ENCODE measurements around the gene TSPAN16.

TSPAN16 gene

GRCh38 chr19:11295665-11296245 lies at the start of gene TSPAN16:
TSPAN16 (plus strand) TSS chr19:11296160; CDS start chr19:11296298, 138 bp downstream.
- no peak for DNase-seq (ENCODE audit: low read depth in 2 of 2)

GRCh38 chr19:11246941-11247340 lies 49.0 kb upstream of the TSPAN16 start:
- no peak for DNase-seq (ENCODE audit: low read depth in 2 of 2)

GRCh38 chr19:11247391-11247790 lies 48.6 kb upstream of the TSPAN16 start:
- DNase-seq (ENCODE audit: low read depth in 2 of 2): no peak

GRCh38 chr19:11247934-11248333 lies 48.0 kb upstream of the TSPAN16 start:
- no peak for DNase-seq (ENCODE audit: low read depth in 2 of 2)

GRCh38 chr19:11248852-11249251 lies 47.1 kb upstream of the TSPAN16 start:
- DNase-seq (ENCODE audit: low read depth in 2 of 2): no peak

- no peak for DNase-seq (ENCODE audit: low read depth in 2 of 2)
Observed at GRCh38 chr19:11251217-11251616, 44.7 kb upstream of the TSPAN16 start.

GRCh38 chr19:11251650-11252314 lies 44.2 kb upstream of the TSPAN16 start:
- no peak for DNase-seq (ENCODE audit: low read depth in 2 of 2)

- no peak for DNase-seq (ENCODE audit: low read depth in 2 of 2)
Observed at GRCh38 chr19:11252665-11253355, 43.1 kb upstream of the TSPAN16 start.

GRCh38 chr19:11254666-11255065 lies 41.3 kb upstream of the TSPAN16 start:
- no peak for DNase-seq (ENCODE audit: low read depth in 2 of 2)

- no peak for DNase-seq (ENCODE audit: low read depth in 2 of 2)
Observed at GRCh38 chr19:11256189-11256588, 39.8 kb upstream of the TSPAN16 start.

- no peak for DNase-seq (ENCODE audit: low read depth in 2 of 2)
Observed at GRCh38 chr19:11257846-11258380, 38.0 kb upstream of the TSPAN16 start.

GRCh38 chr19:11260996-11261395 lies 35.0 kb upstream of the TSPAN16 start:
- DNase-seq (ENCODE audit: low read depth in 2 of 2): no peak

GRCh38 chr19:11261431-11261970 lies 34.5 kb upstream of the TSPAN16 start:
- no peak for DNase-seq (ENCODE audit: low read depth in 2 of 2)

- no peak for DNase-seq (ENCODE audit: low read depth in 2 of 2)
Observed at GRCh38 chr19:11261971-11262839, 33.8 kb upstream of the TSPAN16 start, which contains the start of gene DOCK6. DOCK6 (minus strand) TSS chr19:11262524; CDS start chr19:11262440, 84 bp downstream.

- DNase-seq (ENCODE audit: low read depth in 2 of 2): no peak
Observed at GRCh38 chr19:11263726-11264125, 32.2 kb upstream of the TSPAN16 start.

- no peak for DNase-seq (ENCODE audit: low read depth in 2 of 2)
Observed at GRCh38 chr19:11264452-11265176, 31.3 kb upstream of the TSPAN16 start.

- no peak for DNase-seq (ENCODE audit: low read depth in 2 of 2)
Observed at GRCh38 chr19:11265177-11265784, 30.7 kb upstream of the TSPAN16 start.

GRCh38 chr19:11265785-11266236 lies 30.1 kb upstream of the TSPAN16 start:
- no peak for DNase-seq (ENCODE audit: low read depth in 2 of 2)

GRCh38 chr19:11267316-11268085 lies 28.5 kb upstream of the TSPAN16 start:
- no peak for DNase-seq (ENCODE audit: low read depth in 2 of 2)

Measured in fibroblast of skin of left quadriceps (primary cell).